ENCODE data around the gene PTK6. TPM values are rescaled to one million over a fixed set of nuclear protein-coding genes. Genes with fewer than 3 reads are reported as not detected.

The PTK6 gene
- total RNA-seq, 4 donors from 2014 or later, result 0.36 TPM; not detected in 3

GRCh38 chr20:63542696-63543095 is 5.5 kb upstream of the PTK6 start:
- DNase-seq, result no peak
- in situ Hi-C loops (cut with MboI; ENCODE audit: low sequenced_read_pairs in 4 of 4) (loop anchor here in 1 of 4 donors (25.0 kb wide), 1 partner anchor 95 kb away; the partner anchor contains the start of gene GMEB2), intact Hi-C loops (cut with DNase I; ENCODE audit: low total_unique reads) (no loop called here)
- Histone ChIP-seq H3K4me3 (no peak overlapping the region), H3K4me1 (peaks cover 0 to 4% of the 10 kb centered on the region in 2 donors), H3K27ac (no peak overlapping the region), H3K9me3 (no peaks in the 10 kb centered on the region), H3K27me3 (peaks cover 6 to 15% (median 13%) of the 10 kb centered on the region in 3 donors), H3K36me3 (no peaks in the 10 kb centered on the region)
- no peak for ATAC-seq
- TF ChIP-seq POLR2A (IDR thresholded peaks at IDR 0.05), result no peak
- TF ChIP-seq CTCF (IDR thresholded peaks at IDR 0.05 in 4 of 5, conservative IDR thresholded peaks at IDR 0.05 in 1 of 5), result no peak

- ATAC-seq (no peak), DNase-seq (no peak)
- Histone ChIP-seq H3K9me3 (no peaks in the 10 kb centered on the region), H3K4me1 (peaks cover 0 to 4% of the 10 kb centered on the region in 2 donors), H3K4me3 (no peak overlapping the region), H3K27ac (no peak overlapping the region), H3K36me3 (no peaks in the 10 kb centered on the region), H3K27me3 (peaks cover 6 to 10% (median 9%) of the 10 kb centered on the region in 3 donors)
- TF ChIP-seq CTCF (IDR thresholded peaks at IDR 0.05 in 4 of 5, conservative IDR thresholded peaks at IDR 0.05 in 1 of 5) (no peak), POLR2A (IDR thresholded peaks at IDR 0.05) (no peak)
- intact Hi-C loops (cut with DNase I; ENCODE audit: low total_unique reads), result no loop called here
- in situ Hi-C loops (cut with MboI; ENCODE audit: low sequenced_read_pairs in 4 of 4), result loop anchor here in 1 of 4 donors (25.0 kb wide), 1 partner anchor 95 kb away; the partner anchor contains the start of gene GMEB2
Observed at GRCh38 chr20:63542031-63542559, 4.9 kb upstream of the PTK6 start.

- Histone ChIP-seq H3K36me3 (no peaks in the 10 kb centered on the region), H3K4me3 (no peak overlapping the region), H3K27ac (no peak overlapping the region), H3K27me3 (peaks cover 4 to 10% (median 8%) of the 10 kb centered on the region in 3 donors), H3K9me3 (no peaks in the 10 kb centered on the region), H3K4me1 (peaks cover 0 to 4% of the 10 kb centered on the region in 2 donors)
- ATAC-seq (no peak), DNase-seq (no peak)
- intact Hi-C loops (cut with DNase I; ENCODE audit: low total_unique reads), result no loop called here
- in situ Hi-C loops (cut with MboI; ENCODE audit: low sequenced_read_pairs in 4 of 4), result loop anchor here in 1 of 4 donors (25.0 kb wide), 1 partner anchor 96 kb away; the partner anchor contains the start of gene GMEB2
- TF ChIP-seq CTCF (IDR thresholded peaks at IDR 0.05 in 4 of 5, conservative IDR thresholded peaks at IDR 0.05 in 1 of 5) (no peak), POLR2A (IDR thresholded peaks at IDR 0.05) (no peak)
Observed at GRCh38 chr20:63541371-63541770, 4.2 kb upstream of the PTK6 start.

GRCh38 chr20:63540417-63541186 is 3.4 kb upstream of the PTK6 start:
- intact Hi-C loops (cut with DNase I; ENCODE audit: low total_unique reads) (no loop called here), in situ Hi-C loops (cut with MboI; ENCODE audit: low sequenced_read_pairs in 4 of 4) (loop anchor here in 1 of 4 donors (25.0 kb wide), 1 partner anchor 97 kb away; the partner anchor contains the start of gene GMEB2)
- DNase-seq, result no peak

More at GRCh38 chr20:63540417-63541186, 3.4 kb upstream of the PTK6 start:
- TF ChIP-seq CTCF (IDR thresholded peaks at IDR 0.05 in 4 of 5, conservative IDR thresholded peaks at IDR 0.05 in 1 of 5) (no peak), POLR2A (IDR thresholded peaks at IDR 0.05) (no peak)
- Histone ChIP-seq H3K27me3 (peaks cover 4 to 11% (median 8%) of the 10 kb centered on the region in 3 donors), H3K9me3 (no peaks in the 10 kb centered on the region), H3K4me3 (no peak overlapping the region), H3K4me1 (peaks cover 0 to 4% of the 10 kb centered on the region in 2 donors), H3K36me3 (no peaks in the 10 kb centered on the region), H3K27ac (no peak overlapping the region)
- no peak for ATAC-seq

Measured in gastrocnemius medialis (tissue), 4 donors.